ENCODE measurements around the gene HOMER3.

The HOMER3 gene

GRCh38 chr19:18879579-18880373, 61.2 kb downstream of the HOMER3 start:
- DNase-seq (ENCODE audit: low read depth in 1 of 2, low spot score in 1 of 2), result no peak

Data from activated CD4-positive, alpha-beta T cell treated with anti-CD3 and anti-CD28 coated beads, Interleukin-2, amount 50 U/mL, for 24 hours (primary cell).